HG03064 (cell line): ENCODE data around the gene GATAD1.
"Not testable (repeated sequence)": the region's sequence is repeated elsewhere in the genome, so short reads cannot be mapped to it uniquely, and the experiment has no call there.

Experiments used
- ATAC-seq: cut with Tn5 transposase; IDR thresholded peaks from one replicate; pipeline ENCODE4 v1.9.1; 2021; ENCODE audit warnings: low read depth; ENCODE audit not compliant: unreplicated experiment

The GATAD1 gene

GRCh38 chr7:92447345-92448204 lies at the start of gene GATAD1:
TSS of gene GATAD1 (plus strand) at chr7:92447482. CDS start at chr7:92447730, 248 bp downstream.
- ATAC-seq = peak; percentile 82

- no peak for ATAC-seq
Observed at GRCh38 chr7:92397542-92397941, 49.7 kb upstream of the GATAD1 start.

- no peak for ATAC-seq
Observed at GRCh38 chr7:92400013-92400412, 47.3 kb upstream of the GATAD1 start.

GRCh38 chr7:92402920-92403759 lies 44.1 kb upstream of the GATAD1 start:
- ATAC-seq = no peak

- ATAC-seq = no peak
Observed at GRCh38 chr7:92403760-92404074, 43.6 kb upstream of the GATAD1 start.

- no peak for ATAC-seq
Observed at GRCh38 chr7:92404170-92404614, 43.1 kb upstream of the GATAD1 start.

- no peak for ATAC-seq
Observed at GRCh38 chr7:92409357-92409756, 37.9 kb upstream of the GATAD1 start.

GRCh38 chr7:92410162-92410561 lies 37.1 kb upstream of the GATAD1 start:
- not testable (repeated sequence) for ATAC-seq

GRCh38 chr7:92412745-92413144 lies 34.5 kb upstream of the GATAD1 start:
- no peak for ATAC-seq

GRCh38 chr7:92413550-92413949 lies 33.7 kb upstream of the GATAD1 start:
- ATAC-seq = no peak

GRCh38 chr7:92415225-92415624 lies 32.1 kb upstream of the GATAD1 start:
- ATAC-seq = no peak

GRCh38 chr7:92417913-92418312 lies 29.4 kb upstream of the GATAD1 start:
- ATAC-seq = no peak

GRCh38 chr7:92421676-92422435 lies 25.4 kb upstream of the GATAD1 start:
- no peak for ATAC-seq

- no peak for ATAC-seq
Observed at GRCh38 chr7:92422926-92423325, 24.4 kb upstream of the GATAD1 start.

GRCh38 chr7:92423710-92424131 lies 23.6 kb upstream of the GATAD1 start:
- ATAC-seq = no peak

GRCh38 chr7:92425311-92425947 lies 21.9 kb upstream of the GATAD1 start:
- ATAC-seq = no peak

- no peak for ATAC-seq
Observed at GRCh38 chr7:92427193-92427592, 20.1 kb upstream of the GATAD1 start.

GRCh38 chr7:92432299-92432946 lies 14.9 kb upstream of the GATAD1 start:
- ATAC-seq = no peak

GRCh38 chr7:92433019-92433418 lies 14.3 kb upstream of the GATAD1 start:
- no peak for ATAC-seq

GRCh38 chr7:92435542-92435941 lies 11.7 kb upstream of the GATAD1 start:
- no peak for ATAC-seq
